Breast epithelium (tissue), 3 donors: ENCODE data around the gene BBLN.

Source experiments
- POLR2A ChIP-seq: fragments of 450-650 bp; IDR thresholded peaks from one replicate; pipeline ENCODE4 v1.6.1; 2016; ENCODE audit warnings: antibody characterized with exemption, mild to moderate bottlenecking, moderate library complexity
- POLR2AphosphoS5 ChIP-seq, 3 donors: sonication (generic); formaldehyde crosslinking; IDR thresholded peaks; one replicate each; pipeline ENCODE4 v1.6.1; 2017; ENCODE audit warnings: antibody characterized with exemption in 3 of 3
- TF ChIP-seq, protein P1 (sequence below), 3 donors: fragments of 450-650 bp; IDR thresholded peaks; one replicate each; pipeline ENCODE4 v1.5.1; 2016 to 2017; ENCODE audit warnings: antibody characterized with exemption in 3 of 3, mild to moderate bottlenecking in 3 of 3, moderate library complexity in 3 of 3

- TF ChIP-seq, protein P1, sequence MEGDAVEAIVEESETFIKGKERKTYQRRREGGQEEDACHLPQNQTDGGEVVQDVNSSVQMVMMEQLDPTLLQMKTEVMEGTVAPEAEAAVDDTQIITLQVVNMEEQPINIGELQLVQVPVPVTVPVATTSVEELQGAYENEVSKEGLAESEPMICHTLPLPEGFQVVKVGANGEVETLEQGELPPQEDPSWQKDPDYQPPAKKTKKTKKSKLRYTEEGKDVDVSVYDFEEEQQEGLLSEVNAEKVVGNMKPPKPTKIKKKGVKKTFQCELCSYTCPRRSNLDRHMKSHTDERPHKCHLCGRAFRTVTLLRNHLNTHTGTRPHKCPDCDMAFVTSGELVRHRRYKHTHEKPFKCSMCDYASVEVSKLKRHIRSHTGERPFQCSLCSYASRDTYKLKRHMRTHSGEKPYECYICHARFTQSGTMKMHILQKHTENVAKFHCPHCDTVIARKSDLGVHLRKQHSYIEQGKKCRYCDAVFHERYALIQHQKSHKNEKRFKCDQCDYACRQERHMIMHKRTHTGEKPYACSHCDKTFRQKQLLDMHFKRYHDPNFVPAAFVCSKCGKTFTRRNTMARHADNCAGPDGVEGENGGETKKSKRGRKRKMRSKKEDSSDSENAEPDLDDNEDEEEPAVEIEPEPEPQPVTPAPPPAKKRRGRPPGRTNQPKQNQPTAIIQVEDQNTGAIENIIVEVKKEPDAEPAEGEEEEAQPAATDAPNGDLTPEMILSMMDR (IDR thresholded peaks at IDR 0.05), result no peak
- no peak for TF ChIP-seq POLR2A
- no peak for TF ChIP-seq POLR2AphosphoS5 (IDR thresholded peaks at IDR 0.05)
These were observed 11.5 kb upstream of the BBLN start for GRCh38 chr9:128148509-128149000.
